Measurements from ENCODE around the gene KCNK10.
A peak's percentile ranks its signal among the peaks of the same experiment; 100 is the strongest.
"Not testable (repeated sequence)": the region's sequence is repeated elsewhere in the genome, so short reads cannot be mapped to it uniquely, and the experiment has no call there.

The KCNK10 gene

GRCh38 chr14:88266474-88266873 lies 56.6 kb downstream of the KCNK10 start:
- DNase-seq (ENCODE audit: low spot score) = no peak

DNA sequence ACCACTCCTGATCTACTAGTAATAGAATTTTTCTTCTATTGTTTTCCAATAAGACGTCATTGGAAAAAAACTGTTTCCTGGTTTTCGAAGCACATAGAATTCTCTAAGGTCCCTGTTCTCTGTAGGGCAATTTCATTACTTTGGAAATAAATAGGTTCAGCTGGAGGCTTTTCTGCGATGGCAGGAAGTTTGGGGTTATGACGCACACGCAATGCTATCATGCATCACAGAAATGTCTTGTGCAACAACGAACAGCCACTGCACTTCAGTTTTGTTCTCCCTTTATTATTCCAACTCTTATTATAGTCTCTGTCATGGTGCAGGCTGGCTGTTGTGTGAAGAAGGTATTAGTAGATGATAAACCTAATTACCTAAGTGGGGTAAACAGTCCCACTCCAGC lies 59.0 kb downstream of the KCNK10 start:
- no peak for DNase-seq (ENCODE audit: low spot score)

DNA sequence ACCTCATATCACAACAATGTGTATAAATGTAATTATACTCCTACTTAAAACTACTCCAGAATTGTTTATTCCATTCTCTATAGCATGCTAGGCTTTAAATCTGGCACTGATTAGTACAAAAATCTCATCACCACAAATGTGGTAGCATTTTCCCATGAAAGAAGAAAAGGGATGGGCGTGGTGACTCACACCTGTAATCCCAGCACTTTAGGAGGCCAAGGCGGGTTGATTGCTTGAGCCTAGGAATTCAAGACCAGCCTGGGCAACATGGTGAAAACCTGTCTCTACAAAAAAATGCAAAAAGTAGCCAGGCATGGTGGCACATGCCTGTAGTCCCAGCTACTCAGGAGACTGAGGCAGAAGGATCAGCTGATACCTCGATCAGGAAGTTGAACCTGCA lies 61.8 kb downstream of the KCNK10 start:
- DNase-seq (ENCODE audit: low spot score) = not testable (repeated sequence)

DNA sequence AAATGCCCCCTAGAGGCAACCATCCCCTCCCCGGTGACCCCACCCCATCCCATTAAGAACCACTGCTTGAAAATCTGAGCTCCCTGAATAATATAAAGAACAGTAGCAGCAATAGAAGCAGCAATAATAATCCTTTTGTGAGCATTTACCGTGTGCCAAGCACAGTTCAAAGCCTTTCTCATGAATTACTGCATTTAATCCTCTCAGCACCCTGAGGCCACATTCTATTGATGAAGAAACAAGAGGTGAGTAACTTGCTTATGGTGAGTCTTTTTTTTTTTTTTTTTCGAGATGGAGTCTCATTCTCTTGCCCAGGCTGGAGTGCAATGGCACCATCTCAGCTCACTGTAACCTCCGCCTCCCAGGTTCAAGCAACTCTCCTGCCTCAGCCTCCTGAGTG lies 65.0 kb downstream of the KCNK10 start:
- DNase-seq (ENCODE audit: low spot score) = no peak

DNA sequence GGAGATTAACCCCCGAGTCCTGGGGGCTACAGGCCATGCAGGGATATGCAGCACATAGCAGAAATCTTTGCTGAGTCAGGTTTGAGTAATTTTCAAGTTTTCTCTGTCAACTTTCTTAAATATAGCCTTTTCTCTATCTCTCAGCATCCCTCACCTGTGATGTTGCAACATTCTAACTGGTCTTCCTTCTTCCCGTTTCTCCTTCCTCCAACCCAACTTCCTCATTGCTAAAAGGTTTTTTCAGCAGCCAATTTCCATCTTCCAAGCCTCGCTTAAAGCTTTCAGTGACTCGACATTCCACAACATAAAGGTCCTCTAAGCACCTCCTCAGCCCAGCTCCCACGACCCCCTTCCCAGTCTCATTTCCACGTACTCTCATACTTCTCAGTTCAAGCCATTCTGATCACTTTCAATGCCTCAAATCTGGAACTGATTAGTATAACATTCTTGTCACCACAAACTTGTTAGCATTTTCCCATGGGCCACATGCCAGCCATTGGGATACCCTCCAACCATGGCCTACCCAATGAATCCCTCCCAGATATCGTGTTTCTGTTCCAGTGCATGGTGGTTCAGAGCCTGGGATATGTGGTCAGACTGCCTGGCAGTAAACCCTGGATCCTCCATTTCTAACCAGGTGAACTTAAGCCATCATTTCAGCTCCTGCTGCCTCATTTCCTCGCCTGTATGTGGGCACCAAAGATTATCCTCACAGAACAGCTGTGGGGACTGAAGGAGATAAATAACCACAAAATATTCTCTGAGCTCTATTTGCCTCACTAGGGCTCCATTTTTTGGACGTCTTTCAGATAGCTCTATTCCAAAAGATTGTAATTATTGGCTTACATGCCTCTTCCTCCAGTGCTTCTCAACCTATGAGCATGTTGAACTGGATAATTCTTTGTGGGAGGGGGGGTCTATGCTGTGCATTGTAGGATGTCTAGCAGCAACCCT lies 65.8 kb downstream of the KCNK10 start:
- no peak for DNase-seq (ENCODE audit: low spot score)

GRCh38 chr14:88255798-88256197 lies 67.3 kb downstream of the KCNK10 start:
- no peak for DNase-seq (ENCODE audit: low spot score)

DNA sequence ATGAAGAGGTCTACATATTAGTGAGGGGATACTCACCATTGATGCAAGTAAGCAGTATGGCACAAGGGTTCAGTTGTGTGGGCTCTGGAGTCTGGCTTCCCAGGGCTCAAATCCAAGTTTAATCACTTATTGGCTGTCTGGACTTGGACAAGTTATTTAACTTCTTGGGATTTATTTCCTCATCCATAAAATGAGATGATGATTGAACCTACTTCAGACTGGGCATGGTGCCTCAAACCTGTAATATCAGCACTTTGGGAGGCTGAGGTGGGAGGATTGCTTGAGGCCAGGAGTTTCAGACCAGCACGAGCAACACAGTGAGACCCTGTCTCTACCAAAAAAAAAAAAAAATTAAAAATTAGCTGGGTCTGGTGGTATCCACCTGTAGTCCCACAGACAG lies 67.9 kb downstream of the KCNK10 start:
- no peak for DNase-seq (ENCODE audit: low spot score)

DNA sequence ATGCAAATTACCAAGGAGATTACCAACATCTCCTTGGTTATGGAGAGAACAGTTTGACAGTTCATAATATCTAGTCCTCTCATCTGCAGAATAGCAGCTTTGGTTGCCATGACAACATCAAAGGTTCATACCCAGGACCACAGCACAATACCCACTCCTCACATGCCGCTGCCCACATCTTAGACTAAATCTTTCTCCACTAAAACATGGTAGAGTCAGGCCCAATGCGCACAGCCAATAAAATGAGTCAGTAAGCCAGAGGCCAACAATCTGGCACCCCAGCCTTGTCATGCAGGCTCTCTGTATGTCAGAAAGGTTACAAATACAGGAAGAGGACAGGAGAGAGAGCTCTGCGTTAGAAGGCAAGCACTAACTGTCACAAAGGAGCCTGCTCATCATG lies 70.6 kb downstream of the KCNK10 start:
- DNase-seq (ENCODE audit: low spot score) = no peak

GRCh38 chr14:88251650-88252049 lies 71.4 kb downstream of the KCNK10 start:
- no peak for DNase-seq (ENCODE audit: low spot score)

- no peak for DNase-seq (ENCODE audit: low spot score)
Measured at GRCh38 chr14:88249266-88249665, 73.8 kb downstream of the KCNK10 start.

- no peak for DNase-seq (ENCODE audit: low spot score)
Measured at GRCh38 chr14:88248606-88249005, 74.5 kb downstream of the KCNK10 start.

- no peak for DNase-seq (ENCODE audit: low spot score)
Measured at GRCh38 chr14:88247228-88247627, 75.8 kb downstream of the KCNK10 start.

DNA sequence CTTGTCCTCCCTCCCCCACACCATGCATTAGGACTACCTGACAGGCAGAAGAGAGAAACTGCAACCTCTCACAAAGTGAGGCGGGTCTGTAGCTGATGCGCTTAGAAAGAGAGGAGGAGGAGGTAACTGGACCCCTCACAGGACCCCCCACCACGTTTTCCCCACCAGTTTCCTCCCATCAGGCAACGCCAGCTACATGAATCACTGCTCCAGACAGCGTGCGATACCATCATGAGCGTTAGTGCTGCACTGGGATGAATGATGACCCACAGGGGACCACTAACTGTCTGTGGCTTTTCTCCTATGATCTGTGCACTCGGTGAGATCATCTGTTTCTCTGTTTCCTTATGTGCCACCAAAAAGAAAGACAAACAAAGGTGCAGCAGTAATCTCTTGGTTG lies 77.7 kb downstream of the KCNK10 start:
- no peak for DNase-seq (ENCODE audit: low spot score)

DNA sequence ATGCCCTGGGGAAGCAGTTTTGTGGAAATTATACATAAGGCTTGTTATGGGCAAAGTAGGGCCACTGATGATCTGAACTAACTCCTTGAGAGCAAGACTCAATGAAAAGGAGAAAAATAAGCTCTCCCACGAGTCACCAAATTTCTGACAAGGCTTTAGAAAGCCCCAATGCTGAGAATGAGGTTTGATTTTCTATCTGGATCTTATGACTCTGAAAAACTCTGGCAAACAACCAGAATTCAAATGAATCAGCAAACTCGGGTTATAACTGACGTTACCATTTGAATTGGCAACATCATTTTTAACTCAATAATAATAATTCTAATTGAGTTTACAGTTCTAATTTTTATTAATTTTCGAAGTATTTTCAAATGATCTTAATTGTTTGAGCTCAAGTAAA lies 79.1 kb downstream of the KCNK10 start:
- DNase-seq (ENCODE audit: low spot score) = no peak

- DNase-seq (ENCODE audit: low spot score) = no peak
Measured at GRCh38 chr14:88242446-88242845, 80.6 kb downstream of the KCNK10 start.

DNA sequence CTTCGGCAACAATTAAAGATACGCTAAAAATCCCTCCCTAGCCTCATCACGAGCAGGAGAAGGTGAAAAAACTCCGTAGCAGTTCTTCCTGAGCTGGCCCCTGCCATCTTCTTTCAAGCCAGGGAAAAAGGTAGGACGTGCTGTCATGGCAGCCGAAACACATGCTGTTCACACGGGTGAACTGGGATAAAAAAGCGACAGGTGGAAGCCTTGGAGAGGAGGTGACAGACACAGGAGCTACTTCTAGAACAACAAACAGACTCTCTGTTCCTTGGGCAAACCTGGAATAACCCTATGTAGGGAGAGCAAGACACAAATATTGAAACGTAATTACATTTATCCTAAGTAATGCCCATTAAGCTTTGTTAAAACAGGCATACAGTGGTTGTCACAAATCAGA lies 81.3 kb downstream of the KCNK10 start:
- no peak for DNase-seq (ENCODE audit: low spot score)

GRCh38 chr14:88234442-88234841 lies 88.6 kb downstream of the KCNK10 start:
- DNase-seq (ENCODE audit: low spot score) = no peak

- DNase-seq (ENCODE audit: low spot score) = peak; percentile 36
Measured at GRCh38 chr14:88233915-88234314, 89.2 kb downstream of the KCNK10 start.

- no peak for DNase-seq (ENCODE audit: low spot score)
Measured at GRCh38 chr14:88232771-88233170, 90.3 kb downstream of the KCNK10 start.

GRCh38 chr14:88231603-88232002 lies 91.5 kb downstream of the KCNK10 start:
- no peak for DNase-seq (ENCODE audit: low spot score)

DNA sequence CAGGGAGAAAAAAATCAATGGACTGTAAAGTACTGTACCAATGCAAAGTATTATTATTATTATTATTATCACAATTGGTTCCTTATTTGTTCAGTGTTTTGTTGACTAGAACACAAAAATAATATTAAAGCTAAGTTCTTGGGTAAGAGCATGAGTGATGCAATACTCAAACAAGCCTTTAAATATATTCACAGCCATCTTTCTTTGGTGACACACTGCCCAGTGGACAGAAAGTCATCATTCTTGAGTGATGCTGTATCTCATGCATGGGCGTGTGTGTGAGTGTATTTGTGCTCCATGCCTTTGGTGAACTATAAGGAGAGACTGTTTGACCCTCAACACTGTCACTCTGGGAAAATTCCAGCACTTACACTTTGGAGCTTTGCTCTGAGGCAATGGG lies 93.6 kb downstream of the KCNK10 start:
- DNase-seq (ENCODE audit: low spot score) = no peak

DNA sequence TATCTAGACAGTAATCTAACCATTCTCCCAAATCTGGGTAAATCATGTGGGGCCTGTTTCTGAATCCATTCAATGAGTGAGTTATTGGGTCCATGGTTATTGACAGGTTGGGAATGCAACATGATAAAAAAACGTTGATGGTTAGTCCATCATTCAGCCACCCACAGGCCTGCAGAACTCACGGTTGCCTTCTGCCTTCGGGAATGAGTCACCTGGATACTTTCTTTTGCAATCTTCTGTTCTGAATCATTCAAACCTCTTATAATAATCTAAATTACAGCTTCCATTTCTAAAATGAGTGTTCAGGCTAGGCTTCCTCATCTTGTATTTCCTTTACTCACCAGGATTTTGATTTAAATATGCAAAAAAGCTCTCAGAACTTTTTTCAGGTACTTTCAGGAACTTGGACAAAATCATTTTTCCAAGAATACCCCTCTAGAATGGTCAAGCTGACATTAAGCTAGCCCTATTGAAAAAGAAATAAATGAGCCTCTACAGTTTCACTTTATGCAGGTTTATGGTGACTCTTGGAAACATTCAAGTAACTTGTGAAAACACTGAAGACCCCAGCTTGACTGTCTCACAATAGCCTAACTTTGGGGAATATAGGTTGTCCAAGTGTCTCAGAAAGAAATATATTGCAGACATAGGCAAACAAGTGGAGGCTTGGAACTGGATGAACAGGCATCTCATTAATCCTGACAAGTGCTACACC lies 94.4 kb downstream of the KCNK10 start:
- DNase-seq (ENCODE audit: low spot score) = no peak

DNA sequence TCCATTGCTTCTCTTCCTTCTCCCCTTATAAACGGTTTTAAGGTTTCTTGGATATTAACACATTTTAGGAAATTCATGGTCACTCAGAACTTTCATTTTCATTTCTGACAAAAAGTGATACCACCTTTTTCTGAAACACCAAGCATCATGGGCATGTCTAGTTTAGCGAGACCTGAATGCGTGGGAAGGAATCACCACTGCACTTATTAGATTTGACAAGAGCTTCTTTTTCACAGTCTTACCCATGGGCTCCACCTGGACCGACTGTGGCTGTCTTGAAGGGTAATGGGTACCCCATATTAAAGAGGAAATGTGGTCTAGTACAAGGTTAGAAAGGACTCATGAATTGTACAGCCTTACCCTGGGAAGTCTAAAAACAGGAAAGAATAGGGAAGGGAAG lies 95.4 kb downstream of the KCNK10 start:
- DNase-seq (ENCODE audit: low spot score) = no peak
